HG02840 (cell line): ENCODE results near the gene IGFBP2.
"Not testable (repeated sequence)": the region's sequence is repeated elsewhere in the genome, so short reads cannot be mapped to it uniquely, and the experiment has no call there.

Experiments used
- ATAC-seq: cut with Tn5 transposase; IDR thresholded peaks from one replicate; pipeline ENCODE4 v1.9.1; 2021; ENCODE audit warnings: mild to moderate bottlenecking, moderate library complexity, moderate number of reproducible peaks; ENCODE audit not compliant: unreplicated experiment, low FRiP score

Gene IGFBP2

GRCh38 chr2:216632952-216633615, at the start of gene IGFBP2:
Gene IGFBP2 (plus strand): TSS chr2:216633420. CDS start chr2:216633524, 104 bp downstream.
- ATAC-seq = no peak

GRCh38 chr2:216583606-216584005, 49.6 kb upstream of the IGFBP2 start:
- no peak for ATAC-seq

GRCh38 chr2:216584112-216584511, 49.1 kb upstream of the IGFBP2 start:
- no peak for ATAC-seq

- no peak for ATAC-seq
Observed at GRCh38 chr2:216585441-216585840, 47.8 kb upstream of the IGFBP2 start.

- ATAC-seq = no peak
Observed at GRCh38 chr2:216588861-216589710, 44.1 kb upstream of the IGFBP2 start.

- ATAC-seq = no peak
Observed at GRCh38 chr2:216589791-216590190, 43.4 kb upstream of the IGFBP2 start.

GRCh38 chr2:216590780-216591179, 42.4 kb upstream of the IGFBP2 start:
- no peak for ATAC-seq

GRCh38 chr2:216591480-216591879, 41.7 kb upstream of the IGFBP2 start:
- no peak for ATAC-seq

- no peak for ATAC-seq
Observed at GRCh38 chr2:216594081-216594480, 39.1 kb upstream of the IGFBP2 start.

- no peak for ATAC-seq
Observed at GRCh38 chr2:216596236-216596979, 36.8 kb upstream of the IGFBP2 start.

- ATAC-seq = no peak
Observed at GRCh38 chr2:216596980-216597509, 36.2 kb upstream of the IGFBP2 start.

- ATAC-seq = not testable (repeated sequence)
Observed at GRCh38 chr2:216597825-216598224, 35.4 kb upstream of the IGFBP2 start.

- ATAC-seq = no peak
Observed at GRCh38 chr2:216601632-216602409, 31.4 kb upstream of the IGFBP2 start.

GRCh38 chr2:216603010-216603883, 30.0 kb upstream of the IGFBP2 start:
- ATAC-seq = no peak

GRCh38 chr2:216603884-216604245, 29.4 kb upstream of the IGFBP2 start:
- no peak for ATAC-seq

- ATAC-seq = no peak
Observed at GRCh38 chr2:216604458-216604857, 28.8 kb upstream of the IGFBP2 start.

- peak; percentile 63 for ATAC-seq
Observed at GRCh38 chr2:216606551-216607276, 26.5 kb upstream of the IGFBP2 start.

- no peak for ATAC-seq
Observed at GRCh38 chr2:216607277-216607560, 26.0 kb upstream of the IGFBP2 start.

GRCh38 chr2:216608525-216608924, 24.7 kb upstream of the IGFBP2 start:
- ATAC-seq = no peak
